GM10248 (cell line): Measurements from ENCODE around the gene CD151.

Experiments
- CTCF ChIA-PET: fragments of 300-600 bp; sonication (Branson Sonifier 250); formaldehyde crosslinking; extraction: SDS; loops from one replicate; lab custom pipeline; 2021; ENCODE audit warnings: antibody characterized with exemption; lab: Yijun Ruan, JAX
- POLR2A ChIA-PET: fragments of 350-650 bp; sonication (Branson Sonifier 250); formaldehyde crosslinking; extraction: SDS; loops from one replicate; lab custom pipeline; 2020; ENCODE audit warnings: antibody characterized with exemption; lab: Yijun Ruan, JAX
- DNase-seq: peaks from one replicate; pipeline ENCODE4 v3.0.0; 2012; ENCODE audit errors: extremely low spot score
- CTCF ChIP-seq: IDR thresholded peaks from 2 replicates; pipeline ENCODE4 v1.5.1; 2012; ENCODE audit warnings: mild to moderate bottlenecking, low read depth; ENCODE audit errors: extremely low read depth, missing control alignments, control extremely low read depth

CD151 gene

DNA sequence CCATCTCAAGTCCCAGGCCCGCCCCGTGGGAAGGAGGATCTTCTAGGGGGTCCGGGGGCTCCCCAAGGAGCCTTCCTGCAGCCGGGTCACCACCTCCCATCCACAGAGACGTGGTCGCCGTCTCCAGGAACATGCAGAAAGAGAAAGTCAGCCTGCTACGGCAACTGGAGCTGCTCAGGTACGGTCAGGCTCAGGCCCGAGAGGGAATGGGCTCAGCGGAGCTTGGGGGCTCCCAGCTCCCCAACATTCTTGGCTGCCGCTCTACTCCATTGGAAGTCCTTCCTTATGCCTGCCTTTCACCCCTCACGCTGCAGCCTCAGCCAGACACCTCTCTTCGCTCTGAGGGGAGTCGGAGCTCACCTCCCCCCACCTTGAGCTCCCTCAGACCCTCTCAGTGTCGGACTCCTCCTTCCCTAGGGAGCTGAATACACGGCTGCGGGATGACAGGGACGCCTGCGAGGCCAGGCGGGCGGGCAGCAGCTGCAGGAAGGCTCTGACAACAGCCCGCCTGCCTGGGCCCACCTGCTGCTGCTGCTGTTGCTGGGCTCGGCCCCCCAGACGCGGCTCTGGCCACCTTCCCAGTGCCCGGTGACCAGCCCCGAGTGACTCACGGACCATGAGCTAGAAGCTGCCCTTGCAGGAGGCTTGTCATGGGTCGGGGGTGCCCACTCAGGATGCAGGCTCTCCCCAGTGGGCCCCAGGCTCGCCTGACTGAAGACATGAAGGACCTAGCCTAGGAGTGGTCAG is 1.5 kb upstream of the CD151 start:
- POLR2A ChIA-PET = interaction anchor here (6.2 kb wide), 1 partner anchor 12 kb away, joined by 35 read pairs; the partner anchor contains the start of gene PNPLA2
- TF ChIP-seq CTCF = no peak
- DNase-seq = no peak
- CTCF ChIA-PET = interaction anchor here (1.1 to 2.8 kb wide), 4 partner anchors 12 to 104 kb away, joined by 3 to 8 read pairs (median 3); partner anchors contain the start of gene TSPAN4

- POLR2A ChIA-PET = interaction anchor here (1.2 to 6.2 kb wide), 3 partner anchors 10 to 12 kb away, joined by 5 to 35 read pairs (median 7); partner anchors contain the start of genes PNPLA2, POLR2L and TSPAN4
- CTCF ChIA-PET = interaction anchor here (1.2 to 2.8 kb wide), 4 partner anchors 13 to 105 kb away, joined by 3 to 8 read pairs (median 3); partner anchors contain the start of gene PNPLA2
- no peak for TF ChIP-seq CTCF
- DNase-seq = no peak
These were observed 707 bp upstream of the CD151 start for GRCh38 chr11:831961-832528.

GRCh38 chr11:833114-833791 is 501 bp downstream of the CD151 start:
- ChIA-PET POLR2A (interaction anchor here (0.6 to 6.2 kb wide), 5 partner anchors 9 to 220 kb away, joined by 4 to 35 read pairs (median 5); partner anchors contain the start of genes PNPLA2, POLR2L and TSPAN4), CTCF (interaction anchor here (1.1 to 1.9 kb wide), 4 partner anchors 14 to 218 kb away, joined by 3 to 8 read pairs (median 3); partner anchors contain the start of gene PNPLA2)
- TF ChIP-seq CTCF = no peak
- DNase-seq = peak; percentile 67

DNA sequence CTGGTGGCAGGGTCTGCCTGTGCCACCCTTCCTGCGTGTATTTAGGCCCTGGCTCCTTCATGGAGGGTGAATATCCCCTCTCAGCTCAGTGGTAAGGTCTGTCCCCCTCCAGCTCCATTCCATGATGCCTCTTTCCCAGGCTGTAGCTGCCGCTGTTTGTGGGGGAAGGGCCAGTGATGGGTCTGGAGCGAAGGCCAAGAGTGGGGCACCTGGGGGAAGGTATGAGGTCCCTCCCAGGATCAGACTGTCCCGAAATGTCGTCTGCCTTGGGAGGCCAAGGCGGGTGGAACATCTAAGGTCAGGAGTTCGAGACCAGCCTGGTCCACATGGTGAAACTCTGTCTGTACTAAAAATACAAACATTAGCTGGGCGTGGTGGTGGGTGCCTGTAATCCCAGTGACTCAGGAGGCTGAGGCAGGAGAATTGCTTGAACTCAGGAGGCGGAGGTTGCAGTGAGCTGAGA is 1.1 kb downstream of the CD151 start:
- no peak for DNase-seq
- ChIA-PET POLR2A (interaction anchor here (0.6 to 6.2 kb wide), 3 partner anchors 8 to 175 kb away, joined by 5 to 35 read pairs (median 7); partner anchors contain the start of genes PNPLA2 and POLR2L), CTCF (interaction anchor here (1.4 to 1.9 kb wide), 2 partner anchors 14 to 138 kb away, joined by 3 to 8 read pairs; no protein-coding TSS in a partner anchor)
- TF ChIP-seq CTCF = no peak

GRCh38 chr11:834371-835316 is 1.9 kb downstream of the CD151 start:
- no peak for DNase-seq
- POLR2A ChIA-PET = interaction anchor here (0.6 to 1.3 kb wide), 2 partner anchors 16 to 175 kb away, joined by 4 to 5 read pairs; partner anchors contain the start of gene PNPLA2

More at GRCh38 chr11:834371-835316, 1.9 kb downstream of the CD151 start:
- no peak for TF ChIP-seq CTCF
- CTCF ChIA-PET = interaction anchor here (1.9 kb wide), 1 partner anchor 13 kb away, joined by 8 read pairs; no protein-coding TSS in a partner anchor
